ENCODE measurements around the gene SPECC1L. TPM values are rescaled to one million over a fixed set of nuclear protein-coding genes. Genes with fewer than 3 reads are reported as not detected.

Gene SPECC1L
- total and polyA plus RNA-seq, 10 of the 15 experiments (the other 5 are each of a cell fraction or from before 2014, with no cell fraction given), result 1.9 to 40.6 (median 19.1) TPM

DNA sequence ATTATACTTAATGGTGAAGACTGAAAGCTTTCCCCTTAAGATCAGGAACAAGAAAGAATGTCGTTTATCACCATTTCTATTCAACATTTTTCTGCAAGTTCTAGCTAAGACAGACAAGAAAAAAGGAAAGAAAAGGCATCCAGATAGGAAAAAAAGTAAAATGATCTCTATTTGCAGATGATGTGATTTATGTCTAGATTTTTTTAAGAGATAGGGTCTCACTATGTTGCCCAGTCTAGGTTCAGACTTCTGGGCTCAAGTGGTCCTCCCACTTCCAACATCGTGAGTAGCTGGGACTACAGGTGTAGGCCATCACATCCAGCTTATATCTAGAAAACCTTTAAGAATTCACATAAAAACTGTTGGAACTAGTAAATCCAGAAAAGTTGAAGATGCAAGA, 105.4 kb downstream of the SPECC1L start:
- Histone ChIP-seq H3K27ac (ENCODE audit: control insufficient read depth, insufficient read depth) (no peak overlapping the region), H3K36me3 (ENCODE audit: control insufficient read depth in 2 of 2, insufficient read depth in 2 of 2, low read length in 1 of 2) (peaks cover 0 to 8% of the 10 kb centered on the region in 2 experiments; a peak in 2 of 4 replicates), H3K9me3 (replicated peaks; ENCODE audit: control insufficient read depth, insufficient read depth, low read length) (no peaks in the 10 kb centered on the region; the same call in 2 of the 3 replicates), H4K20me1 (ENCODE audit: control insufficient read depth, insufficient read depth) (no peaks in the 10 kb centered on the region), H3K79me2 (ENCODE audit: control insufficient read depth, insufficient read depth, low read length) (no peaks in the 10 kb centered on the region), H2AFZ (ENCODE audit: control insufficient read depth, low read depth, low read length) (no peak overlapping the region), H3K27me3 (replicated peaks in 1 of 2; ENCODE audit: control insufficient read depth in 2 of 2, insufficient read depth in 2 of 2, low read length in 1 of 2) (no peaks in the 10 kb centered on the region), H3K4me2 (ENCODE audit: control insufficient read depth, insufficient read depth) (no peak overlapping the region), H3K4me1 (ENCODE audit: control insufficient read depth, insufficient read depth, low read length) (no peaks in the 10 kb centered on the region), H3K9ac (ENCODE audit: control insufficient read depth, insufficient read depth, low read length) (no peak overlapping the region), H3K4me3 (no peak overlapping the region)
- ATAC-seq, result no peak
- intact Hi-C loops (cut with micrococcal nuclease; ENCODE audit: unreplicated experiment), result no loop called here
- 100% methylated on average over 2 of the region's 2 CpGs for WGBS (ENCODE audit: insufficient coverage, insufficient replicate concordance, low lambda C conversion rate, missing lambda C conversion rate)
- no TSS peak for BruUV-seq (replicated peaks)
- FAIRE-seq, result no peak
- CTCF ChIA-PET, result interaction anchor here (0.6 to 0.7 kb wide), 2 partner anchors 16 to 175 kb away, joined by 3 read pairs; no protein-coding TSS in a partner anchor
- in situ Hi-C loops (cut with MboI), result no loop called here
- TF ChIP-seq MAX (IDR thresholded peaks at IDR 0.05; ENCODE audit: low read depth, low read length) (no peak), ZZZ3 (IDR thresholded peaks at IDR 0.05; ENCODE audit: control insufficient read depth, insufficient read length, low read depth) (no peak), HDGF (IDR thresholded peaks at IDR 0.05) (no peak)
- SMC1A ChIA-PET (ENCODE audit: uncharacterized antibody, unreplicated experiment), result interaction anchor here (0.5 to 1.3 kb wide), 4 partner anchors 10 to 147 kb away, joined by 3 read pairs; no protein-coding TSS in a partner anchor
- DNase-seq (ENCODE audit: low read depth, low spot score), result no peak
- POLR2A ChIA-PET, result no interaction called here
- RAD21 ChIA-PET (ENCODE audit: unreplicated experiment), result interaction anchor here (0.5 kb wide), 1 partner anchor 13 kb away, joined by 5 read pairs; no protein-coding TSS in a partner anchor

DNA sequence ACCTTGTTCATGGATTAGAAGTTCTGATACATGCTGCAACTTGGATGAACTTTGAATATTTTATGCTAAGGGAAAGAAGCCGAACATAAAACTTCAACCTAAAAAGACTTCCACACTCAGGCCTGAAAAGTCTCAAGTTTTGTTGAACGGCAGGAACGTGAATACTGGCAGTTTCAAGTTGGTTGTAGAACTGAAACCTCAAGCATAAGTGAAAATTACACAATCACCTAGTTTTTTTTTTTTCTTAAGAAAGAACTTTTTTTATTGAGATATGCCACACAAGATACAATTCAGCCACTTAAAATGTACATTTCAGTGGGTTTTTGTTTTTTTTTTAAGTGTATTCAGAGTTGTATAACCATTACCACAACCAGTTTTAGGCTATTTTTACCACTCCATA, 106.0 kb downstream of the SPECC1L start:
- in situ Hi-C loops (cut with MboI), result no loop called here
- Histone ChIP-seq H3K9ac (ENCODE audit: control insufficient read depth, insufficient read depth, low read length) (no peak overlapping the region), H3K79me2 (ENCODE audit: control insufficient read depth, insufficient read depth, low read length) (no peaks in the 10 kb centered on the region), H3K4me3 (no peak overlapping the region), H3K4me2 (ENCODE audit: control insufficient read depth, insufficient read depth) (no peak overlapping the region), H3K4me1 (ENCODE audit: control insufficient read depth, insufficient read depth, low read length) (no peaks in the 10 kb centered on the region), H3K36me3 (ENCODE audit: control insufficient read depth in 2 of 2, insufficient read depth in 2 of 2, low read length in 1 of 2) (peaks cover 0 to 6% of the 10 kb centered on the region in 2 experiments; a peak in 2 of 4 replicates), H3K27ac (ENCODE audit: control insufficient read depth, insufficient read depth) (no peak overlapping the region), H3K9me3 (replicated peaks; ENCODE audit: control insufficient read depth, insufficient read depth, low read length) (no peaks in the 10 kb centered on the region; the same call in 2 of the 3 replicates), H3K27me3 (replicated peaks in 1 of 2; ENCODE audit: control insufficient read depth in 2 of 2, insufficient read depth in 2 of 2, low read length in 1 of 2) (no peaks in the 10 kb centered on the region), H2AFZ (ENCODE audit: control insufficient read depth, low read depth, low read length) (no peak overlapping the region), H4K20me1 (ENCODE audit: control insufficient read depth, insufficient read depth) (no peaks in the 10 kb centered on the region)
- SMC1A ChIA-PET (ENCODE audit: uncharacterized antibody, unreplicated experiment), result interaction anchor here (0.5 to 1.3 kb wide), 3 partner anchors 11 to 147 kb away, joined by 3 read pairs; no protein-coding TSS in a partner anchor
- DNase-seq (ENCODE audit: low read depth, low spot score) (no peak), ATAC-seq (no peak), FAIRE-seq (no peak)
- RAD21 ChIA-PET (ENCODE audit: unreplicated experiment), result interaction anchor here (0.5 to 1.2 kb wide), 2 partner anchors 13 to 131 kb away, joined by 3 to 5 read pairs; no protein-coding TSS in a partner anchor
- CTCF ChIA-PET, result no interaction called here
- no TSS peak for BruUV-seq (replicated peaks)
- WGBS (ENCODE audit: insufficient coverage, insufficient replicate concordance, low lambda C conversion rate, missing lambda C conversion rate), result 93% methylated on average over 3 of the region's 3 CpGs
- intact Hi-C loops (cut with micrococcal nuclease; ENCODE audit: unreplicated experiment), result no loop called here
- TF ChIP-seq ZNF384 (IDR thresholded peaks at IDR 0.05; ENCODE audit: borderline replicate concordance, low read depth, low read length), result peak; percentile 54; the same call in 1 of the 2 replicates
- peak; percentile 26; the same call in 1 of the 2 replicates for TF ChIP-seq ZBTB40 (IDR thresholded peaks at IDR 0.05; ENCODE audit: borderline replicate concordance)
- TF ChIP-seq SREBF2 (IDR thresholded peaks at IDR 0.05; ENCODE audit: low read length), result no peak
- POLR2A ChIA-PET, result interaction anchor here (0.7 kb wide), 1 partner anchor 18 kb away, joined by 4 read pairs; no protein-coding TSS in a partner anchor
